Lower lobe of right lung (tissue), 2 donors: Measurements from ENCODE around the gene PDZRN4. TPM values are rescaled to one million over a fixed set of nuclear protein-coding genes. Genes with fewer than 3 reads are reported as not detected.

Experiments
- ATAC-seq, 2 donors: fragments of 200-7000 bp; cut with Tn5 transposase; one replicate each; pipeline ENCODE4 v1.9.1; 2020 to 2022; ENCODE audit warnings: mild to moderate bottlenecking in 2 of 2, moderate library complexity in 2 of 2
- DNase-seq: peaks from one replicate; pipeline ENCODE4 v3.0.0-alpha.2; 2020
- H3K27ac ChIP-seq: fragments of 200-600 bp; one replicate; pipeline ENCODE4 v1.8.0; 2022
- H3K27me3 ChIP-seq: fragments of 200-600 bp; one replicate; pipeline ENCODE4 v1.8.0; 2022; ENCODE audit warnings: low read depth
- H3K36me3 ChIP-seq: fragments of 200-600 bp; one replicate; pipeline ENCODE4 v1.8.0; 2022; ENCODE audit warnings: mild to moderate bottlenecking
- H3K4me1 ChIP-seq: fragments of 200-600 bp; one replicate; pipeline ENCODE4 v1.8.0; 2022
- H3K4me3 ChIP-seq: fragments of 200-600 bp; one replicate; pipeline ENCODE4 v1.8.0; 2022; ENCODE audit warnings: mild to moderate bottlenecking
- H3K9me3 ChIP-seq: fragments of 200-600 bp; one replicate; pipeline ENCODE4 v1.8.0; 2022
- CTCF ChIP-seq: fragments of 200-600 bp; IDR thresholded peaks from one replicate; pipeline ENCODE4 v1.8.0; 2022; ENCODE audit warnings: antibody characterized with exemption, mild to moderate bottlenecking
- intact Hi-C: fragments of 100-400 bp; cut with DNase I; formaldehyde crosslinking; loops from one replicate; pipeline ENCODE4 v1.11.0; 2022
- total RNA-seq: library from RNA; stranded (reverse); fragmentation: NEBNext Ultra II Directional; extraction: Animal tissue kit (Norgen Biotek cat#: 25700); gene quantifications from one replicate; pipeline ENCODE4 v1.2.1, GENCODE V29; 2021
- donor health status: DM: no; HTN: yes; CAD: no; lungs with severe emphysema.

PDZRN4 gene
- total RNA-seq, 1 donor from 2014 or later, result 1.6 TPM

GRCh38 chr12:41556176-41556575 is 368.1 kb downstream of the PDZRN4 start:
- Histone ChIP-seq H3K9me3 (no peaks in the 10 kb centered on the region), H3K4me3 (no peak overlapping the region), H3K27ac (no peak overlapping the region), H3K27me3 (no peaks in the 10 kb centered on the region), H3K36me3 (no peaks in the 10 kb centered on the region), H3K4me1 (no peaks in the 10 kb centered on the region)
- intact Hi-C loops, result no loop called here
- ATAC-seq (peak; percentile 48 to 78), DNase-seq (no peak)
- no peak for TF ChIP-seq CTCF

GRCh38 chr12:41557344-41557743 is 369.2 kb downstream of the PDZRN4 start:
- DNase-seq (no peak), ATAC-seq (no peak)
- Histone ChIP-seq H3K9me3 (no peaks in the 10 kb centered on the region), H3K27me3 (no peaks in the 10 kb centered on the region), H3K4me3 (no peak overlapping the region), H3K36me3 (no peaks in the 10 kb centered on the region), H3K27ac (no peak overlapping the region), H3K4me1 (no peaks in the 10 kb centered on the region)
- intact Hi-C loops, result no loop called here
- TF ChIP-seq CTCF, result no peak

- no peak overlapping the region for H3K4me3 ChIP-seq
- intact Hi-C loops, result no loop called here
- H3K27ac ChIP-seq, result no peak overlapping the region
- ATAC-seq, result no peak
- no peak for DNase-seq
- H3K4me1 ChIP-seq, result no peaks in the 10 kb centered on the region
- no peak for TF ChIP-seq CTCF
- H3K9me3 ChIP-seq, result no peaks in the 10 kb centered on the region
- no peaks in the 10 kb centered on the region for H3K36me3 ChIP-seq
- no peaks in the 10 kb centered on the region for H3K27me3 ChIP-seq
Measured at GRCh38 chr12:41558671-41559070, 370.6 kb downstream of the PDZRN4 start.

GRCh38 chr12:41563051-41563450 is 374.9 kb downstream of the PDZRN4 start:
- no peaks in the 10 kb centered on the region for H3K4me1 ChIP-seq
- H3K4me3 ChIP-seq, result no peak overlapping the region
- H3K27ac ChIP-seq, result no peak overlapping the region
- intact Hi-C loops, result no loop called here
- no peak for ATAC-seq
- H3K9me3 ChIP-seq, result no peaks in the 10 kb centered on the region
- no peak for DNase-seq
- no peaks in the 10 kb centered on the region for H3K36me3 ChIP-seq
- TF ChIP-seq CTCF, result no peak
- no peaks in the 10 kb centered on the region for H3K27me3 ChIP-seq

GRCh38 chr12:41564816-41565215 is 376.7 kb downstream of the PDZRN4 start:
- Histone ChIP-seq H3K27me3 (no peaks in the 10 kb centered on the region), H3K4me1 (no peaks in the 10 kb centered on the region), H3K4me3 (no peak overlapping the region), H3K36me3 (no peaks in the 10 kb centered on the region), H3K27ac (no peak overlapping the region), H3K9me3 (no peaks in the 10 kb centered on the region)
- DNase-seq (no peak), ATAC-seq (no peak)
- intact Hi-C loops, result no loop called here
- TF ChIP-seq CTCF, result no peak

- DNase-seq, result no peak
- Histone ChIP-seq H3K4me3 (no peak overlapping the region), H3K36me3 (no peaks in the 10 kb centered on the region), H3K4me1 (no peaks in the 10 kb centered on the region), H3K27ac (no peak overlapping the region), H3K27me3 (no peaks in the 10 kb centered on the region), H3K9me3 (no peaks in the 10 kb centered on the region)
- no peak for ATAC-seq
- TF ChIP-seq CTCF, result no peak
- intact Hi-C loops, result no loop called here
Measured at GRCh38 chr12:41566703-41567102, 378.6 kb downstream of the PDZRN4 start.
